Gastrocnemius medialis (tissue), 4 donors: ENCODE measurements around the gene LRIG1. TPM values are rescaled to one million over a fixed set of nuclear protein-coding genes. Genes with fewer than 3 reads are reported as not detected.

ENCODE experiments used
- ATAC-seq, 2 donors: fragments of 150-250 bp; one replicate each; pipeline ENCODE4 v1.9.1; 2016
- DNase-seq, 2 donors: peaks; one replicate each; pipeline ENCODE4 v3.0.0-alpha.2; 2019
- H3K27ac ChIP-seq, 4 donors: fragments of 200-600 bp; sonication (generic); 1 replicate in 1 of 4; 2 replicates in 3 of 4; pipeline ENCODE4 v1.5.1; 2016 to 2018; ENCODE audit warnings: mild to moderate bottlenecking in 2 of 4, moderate library complexity in 1 of 4
- H3K27me3 ChIP-seq, 3 donors: fragments of 200-600 bp; sonication (generic) in 2 of 3; 1 replicate in 1 of 3; 2 replicates in 2 of 3; pipeline versions ENCODE4 v1.5.1 to v1.6.0; 2016 to 2019; ENCODE audit warnings: mild to moderate bottlenecking in 1 of 3, moderate library complexity in 1 of 3
- H3K36me3 ChIP-seq, 2 donors: fragments of 200-600 bp; sonication (generic) in 1 of 2; one replicate each; pipeline ENCODE4 v1.5.1; 2017 to 2018
- H3K4me1 ChIP-seq, 2 donors: fragments of 200-600 bp; sonication (generic) in 1 of 2; one replicate each; pipeline ENCODE4 v1.5.1; 2016 to 2017; ENCODE audit warnings: mild to moderate bottlenecking in 2 of 2
- H3K4me3 ChIP-seq, 4 donors: fragments of 200-600 bp; sonication (generic) in 3 of 4; 1 replicate in 1 of 4; 2 replicates in 3 of 4; pipeline ENCODE4 v1.5.1; 2016 to 2019; ENCODE audit warnings: mild to moderate bottlenecking in 2 of 4
- H3K9me3 ChIP-seq, 3 donors: fragments of 200-600 bp; sonication (generic) in 2 of 3; 1 replicate in 1 of 3; 2 replicates in 2 of 3; pipeline ENCODE4 v1.5.1; 2016 to 2019
- CTCF ChIP-seq, 5 experiments: fragments of 450-650 bp in 3 of 5; fragments of 200-600 bp in 2 of 5; sonication (generic) in 2 of 5; IDR thresholded peaks in 4 of 5; conservative IDR thresholded peaks in 1 of 5; 1 replicate in 4 of 5; 2 replicates in 1 of 5; pipeline ENCODE4 v1.5.1; 2016 to 2019; ENCODE audit warnings: antibody characterized with exemption in 5 of 5, mild to moderate bottlenecking in 3 of 5, moderate library complexity in 3 of 5
- POLR2A ChIP-seq, 2 donors: fragments of 450-650 bp; IDR thresholded peaks; one replicate each; pipeline ENCODE4 v1.6.1; 2017; ENCODE audit warnings: antibody characterized with exemption in 2 of 2, mild to moderate bottlenecking in 2 of 2, moderate library complexity in 2 of 2
- in situ Hi-C, 4 donors: fragments of 200-750 bp; cut with MboI; loops; one replicate each; pipeline versions ENCODE4 v1.15.0 to v1.8.0; 2017; ENCODE audit warnings: low sequenced_read_pairs in 4 of 4
- intact Hi-C: fragments of 100-400 bp; cut with DNase I; formaldehyde crosslinking; loops from one replicate; pipeline ENCODE4 v1.15.1; 2023; ENCODE audit warnings: low total_unique reads
- total RNA-seq, 4 donors: library from RNA; depleted of rRNA; stranded (reverse); fragments of >200 nt; gene quantifications; one replicate each; pipeline versions ENCODE4 v1.1.0 to v1.2.3, GENCODE V29; 2016

LRIG1 gene
- total RNA-seq, 4 donors from 2014 or later: 45.3 to 103 (median 58.6) TPM

DNA sequence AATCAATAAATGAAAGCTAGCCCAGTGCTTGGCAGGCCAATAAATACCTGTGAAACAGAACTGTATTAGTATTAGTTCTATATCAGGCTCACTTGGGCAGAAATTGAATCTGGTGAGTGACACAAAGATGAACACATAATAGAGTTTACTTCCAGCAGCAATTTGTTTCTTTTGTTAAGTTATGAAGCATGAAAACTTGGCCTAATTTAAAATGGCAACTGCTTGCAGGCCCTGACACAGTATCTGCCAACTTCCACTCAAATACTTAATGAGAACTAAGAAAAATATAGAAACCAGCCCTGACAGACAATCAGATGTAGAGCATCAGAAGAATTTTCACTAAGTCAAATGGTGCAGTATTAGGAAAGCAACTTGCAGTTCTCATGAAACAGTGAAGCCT, 37.6 kb upstream of the LRIG1 start:
- TF ChIP-seq POLR2A (IDR thresholded peaks at IDR 0.05) (no peak), CTCF (IDR thresholded peaks at IDR 0.05 in 4 of 5, conservative IDR thresholded peaks at IDR 0.05 in 1 of 5) (no peak)
- H3K27me3 ChIP-seq: no peaks in the 10 kb centered on the region
- in situ Hi-C loops: no loop called here
- H3K36me3 ChIP-seq: no peaks in the 10 kb centered on the region
- no peak overlapping the region for H3K4me3 ChIP-seq
- H3K9me3 ChIP-seq: no peaks in the 10 kb centered on the region
- ATAC-seq: no peak
- DNase-seq: no peak
- H3K27ac ChIP-seq: no peak overlapping the region
- H3K4me1 ChIP-seq: no peaks in the 10 kb centered on the region
- intact Hi-C loops: no loop called here

- H3K9me3 ChIP-seq: no peaks in the 10 kb centered on the region
- no peak overlapping the region for H3K4me3 ChIP-seq
- in situ Hi-C loops (no loop called here), intact Hi-C loops (no loop called here)
- no peaks in the 10 kb centered on the region for H3K27me3 ChIP-seq
- ATAC-seq (peak; percentile 49 to 56), DNase-seq (peak in 1 of 2 donors; percentile 14)
- no peaks in the 10 kb centered on the region for H3K36me3 ChIP-seq
- no peak overlapping the region for H3K27ac ChIP-seq
- no peaks in the 10 kb centered on the region for H3K4me1 ChIP-seq
- no peak for TF ChIP-seq CTCF (IDR thresholded peaks at IDR 0.05 in 4 of 5, conservative IDR thresholded peaks at IDR 0.05 in 1 of 5)
- no peak for TF ChIP-seq POLR2A (IDR thresholded peaks at IDR 0.05)
Observed at GRCh38 chr3:66537735-66538134, 36.9 kb upstream of the LRIG1 start.

- no peaks in the 10 kb centered on the region for H3K4me1 ChIP-seq
- no peaks in the 10 kb centered on the region for H3K27me3 ChIP-seq
- DNase-seq (no peak), ATAC-seq (no peak)
- H3K4me3 ChIP-seq: no peak overlapping the region
- H3K9me3 ChIP-seq: no peaks in the 10 kb centered on the region
- H3K36me3 ChIP-seq: no peaks in the 10 kb centered on the region
- TF ChIP-seq CTCF (IDR thresholded peaks at IDR 0.05 in 4 of 5, conservative IDR thresholded peaks at IDR 0.05 in 1 of 5): no peak
- no peak for TF ChIP-seq POLR2A (IDR thresholded peaks at IDR 0.05)
- intact Hi-C loops: no loop called here
- in situ Hi-C loops: no loop called here
- H3K27ac ChIP-seq: no peak overlapping the region
Observed at GRCh38 chr3:66536791-66537190, 36.0 kb upstream of the LRIG1 start.

- ATAC-seq: no peak
- H3K27me3 ChIP-seq: no peaks in the 10 kb centered on the region
- TF ChIP-seq POLR2A (IDR thresholded peaks at IDR 0.05) (no peak), CTCF (IDR thresholded peaks at IDR 0.05 in 4 of 5, conservative IDR thresholded peaks at IDR 0.05 in 1 of 5) (no peak)
- H3K27ac ChIP-seq: no peak overlapping the region
- H3K36me3 ChIP-seq: no peaks in the 10 kb centered on the region
- no peak overlapping the region for H3K4me3 ChIP-seq
- H3K9me3 ChIP-seq: no peaks in the 10 kb centered on the region
- no peak for DNase-seq
- intact Hi-C loops: no loop called here
- H3K4me1 ChIP-seq: no peaks in the 10 kb centered on the region
- in situ Hi-C loops: no loop called here
Observed at GRCh38 chr3:66534304-66534845, 33.6 kb upstream of the LRIG1 start.

DNA sequence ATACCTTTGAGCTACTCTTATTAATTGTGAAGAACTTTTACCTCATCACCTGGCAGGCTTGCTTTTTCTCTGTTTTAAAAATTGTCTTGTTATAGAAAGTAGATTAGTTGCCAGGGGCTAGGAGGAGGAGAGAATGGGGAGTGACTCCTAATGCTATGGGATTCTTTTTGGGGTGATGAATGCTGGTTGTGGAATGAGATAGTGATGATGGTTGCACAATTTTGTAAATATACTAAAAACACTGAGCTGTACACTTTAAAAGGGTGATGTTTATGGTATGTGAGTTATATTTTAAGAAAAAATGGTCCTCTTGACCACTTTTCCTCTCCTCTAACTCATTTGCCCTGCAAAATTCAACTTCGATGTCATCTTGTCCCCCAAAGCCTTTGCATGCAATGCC, 31.8 kb upstream of the LRIG1 start:
- H3K27me3 ChIP-seq: no peaks in the 10 kb centered on the region
- no peak overlapping the region for H3K4me3 ChIP-seq
- H3K27ac ChIP-seq: no peak overlapping the region
- no peak for ATAC-seq
- intact Hi-C loops (no loop called here), in situ Hi-C loops (no loop called here)
- no peaks in the 10 kb centered on the region for H3K9me3 ChIP-seq
- H3K36me3 ChIP-seq: no peaks in the 10 kb centered on the region
- no peaks in the 10 kb centered on the region for H3K4me1 ChIP-seq
- DNase-seq: no peak
- TF ChIP-seq POLR2A (IDR thresholded peaks at IDR 0.05): no peak
- TF ChIP-seq CTCF (IDR thresholded peaks at IDR 0.05 in 4 of 5, conservative IDR thresholded peaks at IDR 0.05 in 1 of 5): no peak
